Tibial nerve (tissue), 3 donors: ENCODE results near the gene DRAM1.

ENCODE experiments used
- EP300 ChIP-seq, 2 donors: sonication (generic); formaldehyde crosslinking; IDR thresholded peaks; one replicate each; pipeline ENCODE4 v1.6.1; 2017; ENCODE audit warnings: antibody characterized with exemption in 2 of 2, mild to moderate bottlenecking in 1 of 2
- POLR2A ChIP-seq, 2 donors: fragments of 450-650 bp; IDR thresholded peaks; one replicate each; pipeline ENCODE4 v1.6.1; 2017; ENCODE audit warnings: antibody characterized with exemption in 2 of 2, mild to moderate bottlenecking in 2 of 2, moderate library complexity in 2 of 2

GRCh38 chr12:101862245-101862644, 15.1 kb upstream of the DRAM1 start:
- TF ChIP-seq POLR2A (IDR thresholded peaks at IDR 0.05), result no peak
- no peak for TF ChIP-seq EP300 (IDR thresholded peaks at IDR 0.05)
